GM04504 (cell line): ENCODE results near the gene CASD1.

Experiments used
- DNase-seq: peaks from one replicate; pipeline ENCODE4 v3.0.0-alpha.2; 2012; ENCODE audit warnings: low read depth

The CASD1 gene

GRCh38 chr7:94580601-94581000 lies 71.0 kb downstream of the CASD1 start:
- no peak for DNase-seq

GRCh38 chr7:94584113-94584512 lies 74.5 kb downstream of the CASD1 start:
- DNase-seq, result no peak

- DNase-seq, result no peak
Measured at GRCh38 chr7:94588075-94588474, 78.5 kb downstream of the CASD1 start.

- DNase-seq, result no peak
Measured at GRCh38 chr7:94590526-94591162, 81.0 kb downstream of the CASD1 start.

GRCh38 chr7:94591176-94591575 lies 81.6 kb downstream of the CASD1 start:
- no peak for DNase-seq

- DNase-seq, result no peak
Measured at GRCh38 chr7:94594882-94595281, 85.3 kb downstream of the CASD1 start.

- no peak for DNase-seq
Measured at GRCh38 chr7:94595717-94596116, 86.1 kb downstream of the CASD1 start.

- DNase-seq, result no peak
Measured at GRCh38 chr7:94600267-94600666, 90.7 kb downstream of the CASD1 start.

- DNase-seq, result no peak
Measured at GRCh38 chr7:94602181-94602580, 92.6 kb downstream of the CASD1 start.

- DNase-seq, result no peak
Measured at GRCh38 chr7:94605031-94605430, 95.4 kb downstream of the CASD1 start.
